Fibroblast of the aortic adventitia (primary cell): ENCODE results near the gene TRPM5. TPM values are rescaled to one million over a fixed set of nuclear protein-coding genes. Genes with fewer than 3 reads are reported as not detected.

Experiments used
- DNase-seq: peaks from one replicate; pipeline ENCODE4 v3.0.0-alpha.2; 2010; ENCODE audit warnings: low read depth
- H3K4me3 ChIP-seq: 2 replicates; pipeline ENCODE4 v1.5.1; 2011; ENCODE audit warnings: low read depth, mild to moderate bottlenecking, control low read depth, low read length, moderate library complexity
- total RNA-seq: library from RNA; depleted of rRNA; stranded (reverse); fragments of >200 nt; gene quantifications from 2 replicates; pipeline ENCODE4 v1.2.3, GENCODE V29; 2012; ENCODE audit warnings: low replicate concordance
- TF ChIP-seq, protein P1 (sequence below): IDR thresholded peaks from 2 replicates; pipeline ENCODE4 v1.5.1; 2011; ENCODE audit warnings: mild to moderate bottlenecking, low read length, control low read depth, inconsistent platforms; ENCODE audit not compliant: insufficient read depth

The TRPM5 gene
- total RNA-seq, 1 donor: not detected

- DNase-seq: no peak
- TF ChIP-seq, protein P1, sequence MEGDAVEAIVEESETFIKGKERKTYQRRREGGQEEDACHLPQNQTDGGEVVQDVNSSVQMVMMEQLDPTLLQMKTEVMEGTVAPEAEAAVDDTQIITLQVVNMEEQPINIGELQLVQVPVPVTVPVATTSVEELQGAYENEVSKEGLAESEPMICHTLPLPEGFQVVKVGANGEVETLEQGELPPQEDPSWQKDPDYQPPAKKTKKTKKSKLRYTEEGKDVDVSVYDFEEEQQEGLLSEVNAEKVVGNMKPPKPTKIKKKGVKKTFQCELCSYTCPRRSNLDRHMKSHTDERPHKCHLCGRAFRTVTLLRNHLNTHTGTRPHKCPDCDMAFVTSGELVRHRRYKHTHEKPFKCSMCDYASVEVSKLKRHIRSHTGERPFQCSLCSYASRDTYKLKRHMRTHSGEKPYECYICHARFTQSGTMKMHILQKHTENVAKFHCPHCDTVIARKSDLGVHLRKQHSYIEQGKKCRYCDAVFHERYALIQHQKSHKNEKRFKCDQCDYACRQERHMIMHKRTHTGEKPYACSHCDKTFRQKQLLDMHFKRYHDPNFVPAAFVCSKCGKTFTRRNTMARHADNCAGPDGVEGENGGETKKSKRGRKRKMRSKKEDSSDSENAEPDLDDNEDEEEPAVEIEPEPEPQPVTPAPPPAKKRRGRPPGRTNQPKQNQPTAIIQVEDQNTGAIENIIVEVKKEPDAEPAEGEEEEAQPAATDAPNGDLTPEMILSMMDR: no peak
- H3K4me3 ChIP-seq: no peak overlapping the region
Observed at GRCh38 chr11:2404735-2405196, 39.5 kb downstream of the TRPM5 start.

DNA sequence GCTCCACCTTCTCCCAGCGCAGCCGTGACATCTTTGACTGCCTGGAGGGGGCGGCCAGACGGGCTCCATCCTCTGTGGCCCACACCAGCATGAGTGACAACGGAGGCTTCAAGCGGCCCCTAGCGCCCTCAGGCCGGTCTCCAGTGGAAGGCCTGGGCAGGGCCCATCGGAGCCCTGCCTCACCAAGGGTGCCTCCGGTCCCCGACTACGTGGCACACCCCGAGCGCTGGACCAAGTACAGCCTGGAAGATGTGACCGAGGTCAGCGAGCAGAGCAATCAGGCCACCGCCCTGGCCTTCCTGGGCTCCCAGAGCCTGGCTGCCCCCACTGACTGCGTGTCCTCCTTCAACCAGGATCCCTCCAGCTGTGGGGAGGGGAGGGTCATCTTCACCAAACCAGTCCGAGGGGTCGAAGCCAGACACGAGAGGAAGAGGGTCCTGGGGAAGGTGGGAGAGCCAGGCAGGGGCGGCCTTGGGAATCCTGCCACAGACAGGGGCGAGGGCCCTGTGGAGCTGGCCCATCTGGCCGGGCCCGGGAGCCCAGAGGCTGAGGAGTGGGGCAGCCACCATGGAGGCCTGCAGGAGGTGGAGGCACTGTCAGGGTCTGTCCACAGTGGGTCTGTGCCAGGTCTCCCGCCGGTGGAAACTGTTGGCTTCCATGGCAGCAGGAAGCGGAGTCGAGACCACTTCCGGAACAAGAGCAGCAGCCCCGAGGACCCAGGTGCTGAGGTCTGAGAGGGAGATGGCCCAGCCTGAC lies 41.2 kb downstream of the TRPM5 start:
- no peak overlapping the region for H3K4me3 ChIP-seq
- no peak for DNase-seq

DNA sequence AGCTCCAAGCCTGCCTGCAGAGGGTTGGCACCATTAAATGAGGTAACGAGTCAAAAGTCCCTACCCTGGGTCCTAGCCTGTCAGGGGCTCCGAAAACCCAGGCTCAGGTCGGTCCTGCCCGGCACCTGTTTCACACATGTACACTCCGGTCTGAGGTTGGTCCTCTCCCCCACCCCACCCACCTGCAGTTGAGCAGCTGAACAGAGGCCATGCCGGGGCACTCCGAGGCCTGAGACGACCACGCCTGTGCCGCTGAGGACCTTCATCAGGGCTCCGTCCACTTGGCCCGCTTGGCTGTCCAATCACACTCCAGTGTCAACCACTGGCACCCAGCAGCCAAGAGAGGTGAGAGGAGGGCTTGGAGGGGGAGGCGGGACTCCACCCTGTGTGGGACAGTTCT lies 42.2 kb downstream of the TRPM5 start:
- TF ChIP-seq, protein P1: no peak
- no peak for DNase-seq
- H3K4me3 ChIP-seq: peak overlapping the region; percentile 94

More for the DNA sequence above, 41.2 kb downstream of the TRPM5 start:
- TF ChIP-seq, protein P1: no peak

- DNase-seq: no peak
- peak overlapping the region; percentile 94 for H3K4me3 ChIP-seq
- TF ChIP-seq, protein P1: no peak
Observed at GRCh38 chr11:2401436-2401984, 42.8 kb downstream of the TRPM5 start.

- DNase-seq: no peak
Observed at GRCh38 chr11:2400762-2401435, 43.4 kb downstream of the TRPM5 start.

DNA sequence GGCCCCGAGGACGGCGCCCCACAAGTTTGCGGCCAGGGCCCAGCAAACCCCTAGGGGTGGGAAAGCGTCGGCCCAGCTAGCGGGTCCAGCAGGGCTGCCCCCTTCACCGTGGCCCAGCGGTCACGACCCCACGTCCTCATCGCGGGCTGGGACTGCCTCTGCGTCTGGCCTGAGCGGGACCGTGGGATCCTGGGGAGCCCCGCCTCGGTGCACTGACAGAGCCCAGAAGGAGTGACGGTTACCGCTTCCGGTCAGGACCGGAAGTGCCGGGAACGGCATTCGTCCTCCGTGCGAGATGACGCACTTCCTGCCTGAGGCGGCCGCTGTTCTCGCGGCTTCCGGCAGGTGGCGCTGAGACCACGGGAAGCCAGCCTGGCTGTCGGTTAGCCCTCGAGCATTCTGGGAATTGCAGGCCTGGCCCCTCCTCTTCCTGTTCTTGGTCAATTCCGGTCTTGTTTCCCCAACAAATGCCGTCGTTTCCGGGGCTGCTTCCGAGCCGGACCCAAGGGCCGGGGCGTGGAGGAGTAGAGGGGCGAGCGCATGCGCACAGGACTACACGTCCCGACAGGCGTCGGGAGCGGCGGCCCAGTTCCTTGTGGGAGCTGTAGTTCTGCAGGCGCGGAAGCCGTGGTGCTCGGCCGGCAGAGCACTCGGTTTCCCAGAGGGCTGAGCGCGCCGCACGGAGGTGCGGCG lies 44.1 kb downstream of the TRPM5 start, which contains the start of gene TSSC4:
Gene TSSC4 (plus strand): TSS at position 682 of the 693 bp plus-strand sequence. CDS start 1,884 bp downstream, outside the sequence.
- TF ChIP-seq, protein P1: peak; percentile 98
- H3K4me3 ChIP-seq: peak within 1 kb of the TSS; percentile 94
- peak; percentile 100 for DNase-seq

More at GRCh38 chr11:2400762-2401435, 43.4 kb downstream of the TRPM5 start:
- TF ChIP-seq, protein P1: no peak
- peak overlapping the region; percentile 94 for H3K4me3 ChIP-seq
